Hepatocyte (in vitro differentiated cells): Measurements from ENCODE around the gene ZBTB7A.

Source experiments
- EZH2 ChIP-seq: fragments of 200-600 bp; sonication (generic); IDR thresholded peaks from 2 replicates; pipeline ENCODE4 v1.6.1; 2016; ENCODE audit warnings: antibody characterized with exemption, mild to moderate bottlenecking, borderline replicate concordance
- TF ChIP-seq, protein P1 (sequence below): fragments of 200-600 bp; sonication (generic); IDR thresholded peaks from 2 replicates; pipeline ENCODE4 v1.5.1; 2016; ENCODE audit warnings: antibody characterized with exemption, mild to moderate bottlenecking; ENCODE audit not compliant: poor library complexity

DNA sequence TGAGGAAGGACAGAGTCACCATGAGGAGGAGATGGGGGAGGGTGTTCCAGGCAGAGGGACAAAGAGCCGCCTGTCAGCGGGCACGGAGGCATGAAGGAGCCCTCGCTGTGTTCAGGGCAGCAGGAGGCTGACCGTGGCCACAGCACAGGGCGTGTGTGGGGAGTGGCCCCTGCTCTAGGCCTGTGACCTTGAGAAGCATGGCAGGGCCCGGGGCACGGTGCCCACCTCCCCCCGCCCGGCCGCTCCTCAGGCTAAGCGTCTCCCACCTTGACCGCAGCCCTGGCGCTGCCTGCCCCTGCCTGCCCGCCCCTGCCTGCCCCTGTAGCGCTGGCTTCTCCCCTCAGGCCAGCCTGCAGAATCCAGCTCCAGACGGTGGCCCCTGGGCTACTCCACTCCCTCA lies 45.7 kb upstream of the ZBTB7A start:
- TF ChIP-seq EZH2: no peak
- TF ChIP-seq, protein P1, sequence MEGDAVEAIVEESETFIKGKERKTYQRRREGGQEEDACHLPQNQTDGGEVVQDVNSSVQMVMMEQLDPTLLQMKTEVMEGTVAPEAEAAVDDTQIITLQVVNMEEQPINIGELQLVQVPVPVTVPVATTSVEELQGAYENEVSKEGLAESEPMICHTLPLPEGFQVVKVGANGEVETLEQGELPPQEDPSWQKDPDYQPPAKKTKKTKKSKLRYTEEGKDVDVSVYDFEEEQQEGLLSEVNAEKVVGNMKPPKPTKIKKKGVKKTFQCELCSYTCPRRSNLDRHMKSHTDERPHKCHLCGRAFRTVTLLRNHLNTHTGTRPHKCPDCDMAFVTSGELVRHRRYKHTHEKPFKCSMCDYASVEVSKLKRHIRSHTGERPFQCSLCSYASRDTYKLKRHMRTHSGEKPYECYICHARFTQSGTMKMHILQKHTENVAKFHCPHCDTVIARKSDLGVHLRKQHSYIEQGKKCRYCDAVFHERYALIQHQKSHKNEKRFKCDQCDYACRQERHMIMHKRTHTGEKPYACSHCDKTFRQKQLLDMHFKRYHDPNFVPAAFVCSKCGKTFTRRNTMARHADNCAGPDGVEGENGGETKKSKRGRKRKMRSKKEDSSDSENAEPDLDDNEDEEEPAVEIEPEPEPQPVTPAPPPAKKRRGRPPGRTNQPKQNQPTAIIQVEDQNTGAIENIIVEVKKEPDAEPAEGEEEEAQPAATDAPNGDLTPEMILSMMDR: no peak
